ENCODE data around the gene PTPRU.

Gene PTPRU

DNA sequence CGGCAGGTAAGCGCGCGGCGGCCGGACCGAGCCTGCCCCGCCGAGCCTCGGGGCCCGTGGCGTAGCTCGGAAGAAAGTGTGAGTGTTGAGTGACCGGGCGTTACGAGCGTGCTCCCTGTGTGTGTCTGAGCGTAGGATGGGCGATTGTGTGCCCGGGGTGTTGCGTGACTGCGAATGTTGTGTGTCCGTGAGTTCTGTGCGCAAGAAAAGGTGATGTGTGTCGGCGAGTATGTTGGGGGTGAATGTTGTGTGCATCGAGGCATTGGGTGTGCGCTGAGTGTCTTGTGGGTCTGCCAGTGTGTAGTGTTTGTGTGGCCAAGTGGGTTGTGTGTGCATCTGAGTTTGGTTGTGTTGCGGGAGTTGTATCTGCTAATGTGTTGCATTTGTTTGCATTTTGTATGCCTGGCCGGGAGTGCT is 398 bp downstream of the PTPRU start (continued):
- TF ChIP-seq, protein P1, sequence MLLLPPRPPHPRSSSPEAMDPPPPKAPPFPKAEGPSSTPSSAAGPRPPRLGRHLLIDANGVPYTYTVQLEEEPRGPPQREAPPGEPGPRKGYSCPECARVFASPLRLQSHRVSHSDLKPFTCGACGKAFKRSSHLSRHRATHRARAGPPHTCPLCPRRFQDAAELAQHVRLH (tag by site-specific recombination; IDR thresholded peaks at IDR 0.05) = peak; percentile 79; the same call in 1 of the 2 replicates
- no peak for TF ChIP-seq ZNF426 (tag by site-specific recombination; IDR thresholded peaks at IDR 0.05)
- TF ChIP-seq HOXD13 (CRISPR knock-in tag; IDR thresholded peaks at IDR 0.05; ENCODE audit: borderline replicate concordance) = no peak
- TF ChIP-seq KLF9 (tag by site-specific recombination; IDR thresholded peaks at IDR 0.05; ENCODE audit: low read depth) = peak; percentile 59; the same call in 1 of the 2 replicates
- TF ChIP-seq ZNF391 (tag by site-specific recombination; IDR thresholded peaks at IDR 0.05; ENCODE audit: borderline replicate concordance, low read depth) = peak; percentile 97; the same call in 1 of the 2 replicates
- peak; percentile 76; the same call in 1 of the 2 replicates for TF ChIP-seq BCL11A (tag by site-specific recombination; IDR thresholded peaks at IDR 0.05; ENCODE audit: low read depth)
- no peak for TF ChIP-seq ZNF221 (tag by site-specific recombination; IDR thresholded peaks at IDR 0.05; ENCODE audit: borderline replicate concordance)
- TF ChIP-seq ZFP37 (tag by site-specific recombination; IDR thresholded peaks at IDR 0.05) = 0 out of 2 replicates have a peak, but pooled peaks have one; percentile 71
- no peak for TF ChIP-seq ZNF112 (tag by site-specific recombination; IDR thresholded peaks at IDR 0.05)
- peak; percentile 30; the same call in 1 of the 2 replicates for TF ChIP-seq GLI4 (tag by site-specific recombination; IDR thresholded peaks at IDR 0.05)
- no peak for TF ChIP-seq ZNF623 (tag by site-specific recombination; IDR thresholded peaks at IDR 0.05)
- no peak for TF ChIP-seq FEZF1 (tag by site-specific recombination; IDR thresholded peaks at IDR 0.05)
- 0 out of 2 replicates have a peak, but pooled peaks have one; percentile 32 for TF ChIP-seq ZNF610 (tag by site-specific recombination; IDR thresholded peaks at IDR 0.05; ENCODE audit: borderline replicate concordance)
- no peak; the same call in none of the 2 replicates for TF ChIP-seq KLF16 (tag by site-specific recombination; IDR thresholded peaks at IDR 0.05)
- no peak; the same call in 1 of the 2 replicates for TF ChIP-seq WT1 (tag by site-specific recombination; IDR thresholded peaks at IDR 0.05)
- TF ChIP-seq REPIN1 (tag by site-specific recombination; IDR thresholded peaks at IDR 0.05; ENCODE audit: low read depth) = peak; percentile 85; the same call in 1 of the 2 replicates
- TF ChIP-seq ZNF707 (tag by site-specific recombination; IDR thresholded peaks at IDR 0.05) = peak; percentile 48; the same call in 1 of the 2 replicates
- peak; percentile 86; the same call in 1 of the 2 replicates for TF ChIP-seq SP7 (tag by site-specific recombination; IDR thresholded peaks at IDR 0.05)
- no peak; the same call in 1 of the 2 replicates for TF ChIP-seq ZNF266 (tag by site-specific recombination; IDR thresholded peaks at IDR 0.05; ENCODE audit: low read depth)
- TF ChIP-seq SCRT2 (tag by site-specific recombination; IDR thresholded peaks at IDR 0.05) = peak; percentile 68; the same call in 1 of the 2 replicates
- no peak for TF ChIP-seq HOXA7 (CRISPR knock-in tag; IDR thresholded peaks at IDR 0.05; ENCODE audit: borderline replicate concordance)
- no peak for TF ChIP-seq KLF7 (tag by site-specific recombination; IDR thresholded peaks at IDR 0.05; ENCODE audit: borderline replicate concordance)
- TF ChIP-seq, protein P2, sequence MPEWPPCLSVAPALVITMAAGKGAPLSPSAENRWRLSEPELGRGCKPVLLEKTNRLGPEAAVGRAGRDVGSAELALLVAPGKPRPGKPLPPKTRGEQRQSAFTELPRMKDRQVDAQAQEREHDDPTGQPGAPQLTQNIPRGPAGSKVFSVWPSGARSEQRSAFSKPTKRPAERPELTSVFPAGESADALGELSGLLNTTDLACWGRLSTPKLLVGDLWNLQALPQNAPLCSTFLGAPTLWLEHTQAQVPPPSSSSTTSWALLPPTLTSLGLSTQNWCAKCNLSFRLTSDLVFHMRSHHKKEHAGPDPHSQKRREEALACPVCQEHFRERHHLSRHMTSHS (tag by site-specific recombination; IDR thresholded peaks at IDR 0.05) = no peak
- TF ChIP-seq ZBTB48 (tag by site-specific recombination; IDR thresholded peaks at IDR 0.05) = no peak; the same call in none of the 2 replicates
- no peak for TF ChIP-seq ZNF660 (tag by site-specific recombination; IDR thresholded peaks at IDR 0.05)
- no peak for TF ChIP-seq ZNF548 (tag by site-specific recombination; IDR thresholded peaks at IDR 0.05)
- TF ChIP-seq ZNF561 (tag by site-specific recombination; IDR thresholded peaks at IDR 0.05; ENCODE audit: borderline replicate concordance) = no peak
- peak; percentile 88; the same call in 1 of the 2 replicates for TF ChIP-seq ZBTB1 (tag by site-specific recombination; IDR thresholded peaks at IDR 0.05)
- TF ChIP-seq ZNF335 (tag by site-specific recombination; conservative IDR thresholded peaks at IDR 0.05) = no peak; the same call in 1 of the 2 replicates
- TF ChIP-seq, protein P3, sequence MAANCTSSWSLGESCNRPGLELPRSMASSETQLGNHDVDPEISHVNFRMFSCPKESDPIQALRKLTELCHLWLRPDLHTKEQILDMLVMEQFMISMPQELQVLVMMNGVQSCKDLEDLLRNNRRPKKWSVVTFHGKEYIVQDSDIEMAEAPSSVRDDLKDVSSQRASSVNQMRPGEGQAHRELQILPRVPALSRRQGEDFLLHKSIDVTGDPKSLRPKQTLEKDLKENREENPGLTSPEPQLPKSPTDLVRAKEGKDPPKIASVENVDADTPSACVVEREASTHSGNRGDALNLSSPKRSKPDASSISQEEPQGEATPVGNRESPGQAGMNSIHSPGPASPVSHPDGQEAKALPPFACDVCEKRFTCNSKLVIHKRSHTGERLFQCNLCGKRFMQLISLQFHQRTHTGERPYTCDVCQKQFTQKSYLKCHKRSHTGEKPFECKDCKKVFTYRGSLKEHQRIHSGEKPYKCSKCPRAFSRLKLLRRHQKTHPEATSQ (tag by site-specific recombination; IDR thresholded peaks at IDR 0.05) = 0 out of 2 replicates have a peak, but pooled peaks have one; percentile 61
- TF ChIP-seq, protein P4, sequence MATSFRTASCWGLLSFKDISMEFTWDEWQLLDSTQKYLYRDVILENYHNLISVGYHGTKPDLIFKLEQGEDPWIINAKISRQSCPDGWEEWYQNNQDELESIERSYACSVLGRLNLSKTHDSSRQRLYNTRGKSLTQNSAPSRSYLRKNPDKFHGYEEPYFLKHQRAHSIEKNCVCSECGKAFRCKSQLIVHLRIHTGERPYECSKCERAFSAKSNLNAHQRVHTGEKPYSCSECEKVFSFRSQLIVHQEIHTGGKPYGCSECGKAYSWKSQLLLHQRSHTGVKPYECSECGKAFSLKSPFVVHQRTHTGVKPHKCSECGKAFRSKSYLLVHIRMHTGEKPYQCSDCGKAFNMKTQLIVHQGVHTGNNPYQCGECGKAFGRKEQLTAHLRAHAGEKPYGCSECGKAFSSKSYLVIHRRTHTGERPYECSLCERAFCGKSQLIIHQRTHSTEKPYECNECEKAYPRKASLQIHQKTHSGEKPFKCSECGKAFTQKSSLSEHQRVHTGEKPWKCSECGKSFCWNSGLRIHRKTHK (tag by site-specific recombination; IDR thresholded peaks at IDR 0.05) = no peak
- TF ChIP-seq ZNF211 (tag by site-specific recombination; IDR thresholded peaks at IDR 0.05; ENCODE audit: low read depth) = no peak
- peak; percentile 56 for TF ChIP-seq KLF1 (tag by site-specific recombination; IDR thresholded peaks at IDR 0.05)
- TF ChIP-seq ZNF501 (tag by site-specific recombination; IDR thresholded peaks at IDR 0.05) = peak; percentile 95
- TF ChIP-seq ZNF76 (tag by site-specific recombination; IDR thresholded peaks at IDR 0.05; ENCODE audit: borderline replicate concordance, low read depth) = peak; percentile 75
- TF ChIP-seq, protein P5, sequence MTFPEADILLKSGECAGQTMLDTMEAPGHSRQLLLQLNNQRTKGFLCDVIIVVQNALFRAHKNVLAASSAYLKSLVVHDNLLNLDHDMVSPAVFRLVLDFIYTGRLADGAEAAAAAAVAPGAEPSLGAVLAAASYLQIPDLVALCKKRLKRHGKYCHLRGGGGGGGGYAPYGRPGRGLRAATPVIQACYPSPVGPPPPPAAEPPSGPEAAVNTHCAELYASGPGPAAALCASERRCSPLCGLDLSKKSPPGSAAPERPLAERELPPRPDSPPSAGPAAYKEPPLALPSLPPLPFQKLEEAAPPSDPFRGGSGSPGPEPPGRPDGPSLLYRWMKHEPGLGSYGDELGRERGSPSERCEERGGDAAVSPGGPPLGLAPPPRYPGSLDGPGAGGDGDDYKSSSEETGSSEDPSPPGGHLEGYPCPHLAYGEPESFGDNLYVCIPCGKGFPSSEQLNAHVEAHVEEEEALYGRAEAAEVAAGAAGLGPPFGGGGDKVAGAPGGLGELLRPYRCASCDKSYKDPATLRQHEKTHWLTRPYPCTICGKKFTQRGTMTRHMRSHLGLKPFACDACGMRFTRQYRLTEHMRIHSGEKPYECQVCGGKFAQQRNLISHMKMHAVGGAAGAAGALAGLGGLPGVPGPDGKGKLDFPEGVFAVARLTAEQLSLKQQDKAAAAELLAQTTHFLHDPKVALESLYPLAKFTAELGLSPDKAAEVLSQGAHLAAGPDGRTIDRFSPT (tag by site-specific recombination; IDR thresholded peaks at IDR 0.05) = no peak
- no peak for TF ChIP-seq ZBTB20 (tag by site-specific recombination; IDR thresholded peaks at IDR 0.05)
